GM19372 (cell line): Measurements from ENCODE around the gene OSBPL9.
"Not testable (repeated sequence)": the region's sequence is repeated elsewhere in the genome, so short reads cannot be mapped to it uniquely, and the experiment has no call there.

Experiments used
- ATAC-seq: cut with Tn5 transposase; IDR thresholded peaks from one replicate; pipeline ENCODE4 v1.9.1; 2021; ENCODE audit warnings: mild to moderate bottlenecking, low read depth, moderate library complexity; ENCODE audit not compliant: unreplicated experiment

The OSBPL9 gene

GRCh38 chr1:51768971-51769588 is 152.2 kb downstream of the OSBPL9 start:
- no peak for ATAC-seq

GRCh38 chr1:51776408-51776807 is 159.5 kb downstream of the OSBPL9 start:
- no peak for ATAC-seq

GRCh38 chr1:51780927-51781326 is 164.0 kb downstream of the OSBPL9 start:
- no peak for ATAC-seq

GRCh38 chr1:51784997-51785421 is 168.1 kb downstream of the OSBPL9 start:
- no peak for ATAC-seq

- ATAC-seq = no peak
Observed at GRCh38 chr1:51788938-51789337, 172.0 kb downstream of the OSBPL9 start.

GRCh38 chr1:51789342-51789741 is 172.4 kb downstream of the OSBPL9 start:
- ATAC-seq = no peak

- no peak for ATAC-seq
Observed at GRCh38 chr1:51790385-51790784, 173.5 kb downstream of the OSBPL9 start.

- no peak for ATAC-seq
Observed at GRCh38 chr1:51791888-51792287, 175.0 kb downstream of the OSBPL9 start.

- ATAC-seq = no peak
Observed at GRCh38 chr1:51792864-51793263, 176.0 kb downstream of the OSBPL9 start.

GRCh38 chr1:51794260-51794659 is 177.4 kb downstream of the OSBPL9 start:
- no peak for ATAC-seq

GRCh38 chr1:51794868-51795267 is 178.0 kb downstream of the OSBPL9 start:
- ATAC-seq = no peak

- ATAC-seq = no peak
Observed at GRCh38 chr1:51799372-51799771, 182.5 kb downstream of the OSBPL9 start.

GRCh38 chr1:51814513-51814912 is 197.6 kb downstream of the OSBPL9 start:
- no peak for ATAC-seq

- no peak for ATAC-seq
Observed at GRCh38 chr1:51818487-51818886, 201.6 kb downstream of the OSBPL9 start.

- not testable (repeated sequence) for ATAC-seq
Observed at GRCh38 chr1:51819021-51819420, 202.1 kb downstream of the OSBPL9 start.

- no peak for ATAC-seq
Observed at GRCh38 chr1:51819810-51820209, 202.9 kb downstream of the OSBPL9 start.

- ATAC-seq = no peak
Observed at GRCh38 chr1:51829058-51829457, 212.2 kb downstream of the OSBPL9 start.

GRCh38 chr1:51833700-51834099 is 216.8 kb downstream of the OSBPL9 start:
- ATAC-seq = no peak

- no peak for ATAC-seq
Observed at GRCh38 chr1:51837243-51837642, 220.4 kb downstream of the OSBPL9 start.
